Activated naive CD8-positive, alpha-beta T cell treated with anti-CD3 and anti-CD28 coated beads, Interleukin-2, amount 50 U/mL, for 24 hours (primary cell): ENCODE measurements around the gene DDX49.
"Not testable (repeated sequence)": the region's sequence is repeated elsewhere in the genome, so short reads cannot be mapped to it uniquely, and the experiment has no call there.

Source experiments
- ATAC-seq: fragments of 150-1000 bp; cut with Tn5 transposase; one replicate; pipeline ENCODE4 v1.10.0; 2021
- DNase-seq: peaks from one replicate; pipeline ENCODE4 v3.0.0; 2021
- H3K27ac Mint-ChIP-seq: one replicate; pipeline ENCODE4 v1.8.0; 2021; ENCODE audit warnings: mild to moderate bottlenecking, mixed read lengths
- H3K27me3 Mint-ChIP-seq: one replicate; pipeline ENCODE4 v1.8.0; 2021; ENCODE audit warnings: mixed read lengths
- H3K36me3 Mint-ChIP-seq: one replicate; pipeline ENCODE4 v1.8.0; 2021; ENCODE audit warnings: low read depth, mixed read lengths
- H3K4me1 Mint-ChIP-seq: one replicate; pipeline ENCODE4 v1.8.0; 2021; ENCODE audit warnings: mixed read lengths
- H3K4me3 Mint-ChIP-seq: one replicate; pipeline ENCODE4 v1.8.0; 2021; ENCODE audit warnings: mild to moderate bottlenecking, moderate library complexity, mixed read lengths
- H3K9me3 Mint-ChIP-seq: one replicate; pipeline ENCODE4 v1.8.0; 2021; ENCODE audit warnings: mixed read lengths

Gene DDX49

GRCh38 chr19:18917593-18917992 is 1.9 kb upstream of the DDX49 start:
- peaks cover 55% of the 10 kb centered on the region for H3K4me1 Mint-ChIP-seq

DNA sequence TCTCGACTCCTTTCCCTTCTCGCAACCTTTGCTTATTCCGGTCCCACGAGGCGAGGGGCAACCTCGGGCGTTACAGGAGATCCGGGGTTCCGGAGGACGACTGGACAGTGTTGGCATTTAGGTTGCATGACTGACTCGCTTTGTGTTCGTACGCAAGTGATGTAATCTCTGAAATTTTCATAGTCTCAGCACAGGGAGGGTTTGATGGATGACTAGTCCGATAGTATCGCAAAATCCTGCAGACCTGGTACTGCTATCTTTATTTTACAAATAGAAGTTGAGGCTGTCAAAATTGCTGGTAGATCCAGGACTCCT is 342 bp downstream of the DDX49 start:
- peaks cover 48% of the 10 kb centered on the region for H3K36me3 Mint-ChIP-seq
- H3K27me3 Mint-ChIP-seq = peaks cover 3% of the 10 kb centered on the region
- H3K27ac Mint-ChIP-seq = peak overlapping the region; percentile 94
- H3K9me3 Mint-ChIP-seq = no peaks in the 10 kb centered on the region
- peaks cover 50% of the 10 kb centered on the region for H3K4me1 Mint-ChIP-seq
- DNase-seq (no peak), ATAC-seq (no peak)
- H3K4me3 Mint-ChIP-seq = peak overlapping the region; percentile 94

More at GRCh38 chr19:18917593-18917992, 1.9 kb upstream of the DDX49 start:
- ATAC-seq, DNase-seq, H3K27me3 Mint-ChIP-seq, H3K9me3 Mint-ChIP-seq: not testable (repeated sequence)
- peak overlapping the region; percentile 94 for H3K4me3 Mint-ChIP-seq
- H3K36me3 Mint-ChIP-seq = peaks cover 40% of the 10 kb centered on the region
- peak overlapping the region; percentile 44 for H3K27ac Mint-ChIP-seq

DNA sequence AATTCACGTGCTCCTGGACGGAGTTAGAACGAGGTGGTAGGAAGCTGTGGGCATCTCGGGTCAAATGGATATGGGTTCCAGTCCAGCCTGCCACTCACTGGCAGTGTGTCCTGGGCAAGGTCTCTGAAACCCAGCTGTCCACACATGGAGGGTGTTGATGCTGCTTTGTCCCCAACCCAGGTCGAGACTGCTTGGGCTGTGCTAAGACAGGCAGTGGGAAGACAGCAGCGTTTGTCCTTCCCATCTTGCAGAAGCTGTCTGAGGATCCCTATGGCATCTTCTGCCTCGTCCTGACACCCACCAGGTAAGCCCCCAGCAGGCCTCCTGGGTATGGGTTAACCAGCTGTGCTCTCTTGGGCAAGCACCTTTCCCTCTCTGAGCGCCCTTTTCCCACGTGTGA is 885 bp downstream of the DDX49 start:
- ATAC-seq = no peak
- no peaks in the 10 kb centered on the region for H3K9me3 Mint-ChIP-seq
- peaks cover 45% of the 10 kb centered on the region for H3K36me3 Mint-ChIP-seq
- H3K4me1 Mint-ChIP-seq = peaks cover 46% of the 10 kb centered on the region
- H3K27me3 Mint-ChIP-seq = peaks cover 3% of the 10 kb centered on the region
- peak overlapping the region; percentile 94 for H3K27ac Mint-ChIP-seq
- H3K4me3 Mint-ChIP-seq = peak overlapping the region; percentile 94
- DNase-seq = no peak

DNA sequence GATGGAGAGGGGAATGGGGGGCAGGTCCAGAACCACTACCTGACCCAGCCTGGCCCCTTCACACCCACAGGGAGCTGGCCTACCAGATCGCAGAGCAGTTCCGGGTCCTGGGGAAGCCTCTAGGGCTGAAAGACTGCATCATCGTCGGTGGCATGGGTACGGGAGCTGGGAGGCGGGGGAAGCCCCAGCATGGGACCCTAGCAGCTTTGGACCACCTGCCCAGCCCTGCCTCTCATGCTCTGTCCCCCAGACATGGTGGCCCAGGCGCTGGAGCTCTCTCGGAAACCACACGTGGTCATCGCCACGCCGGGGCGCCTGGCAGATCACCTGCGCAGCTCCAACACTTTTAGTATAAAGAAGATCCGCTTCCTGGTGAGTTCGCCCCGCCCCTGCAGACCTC is 2.1 kb downstream of the DDX49 start:
- Mint-ChIP-seq H3K36me3 (peaks cover 49% of the 10 kb centered on the region), H3K4me3 (no peak overlapping the region), H3K27ac (no peak overlapping the region), H3K9me3 (no peaks in the 10 kb centered on the region), H3K4me1 (peaks cover 38% of the 10 kb centered on the region), H3K27me3 (peaks cover 3% of the 10 kb centered on the region)
- DNase-seq (no peak), ATAC-seq (no peak)

GRCh38 chr19:18922228-18922985 is 2.9 kb downstream of the DDX49 start:
- DNase-seq = no peak
- Mint-ChIP-seq H3K9me3 (no peaks in the 10 kb centered on the region), H3K27me3 (peaks cover 3% of the 10 kb centered on the region), H3K27ac (no peak overlapping the region), H3K4me3 (no peak overlapping the region), H3K36me3 (peaks cover 49% of the 10 kb centered on the region), H3K4me1 (peaks cover 34% of the 10 kb centered on the region)
- ATAC-seq = no peak

- H3K36me3 Mint-ChIP-seq = peaks cover 40% of the 10 kb centered on the region
- DNase-seq (no peak), ATAC-seq (no peak)
- H3K27me3 Mint-ChIP-seq = no peaks in the 10 kb centered on the region
- H3K4me1 Mint-ChIP-seq = peaks cover 15% of the 10 kb centered on the region
- no peaks in the 10 kb centered on the region for H3K9me3 Mint-ChIP-seq
- H3K4me3 Mint-ChIP-seq = no peak overlapping the region
- H3K27ac Mint-ChIP-seq = no peak overlapping the region
Measured at GRCh38 chr19:18924684-18925213, 5.2 kb downstream of the DDX49 start.

DNA sequence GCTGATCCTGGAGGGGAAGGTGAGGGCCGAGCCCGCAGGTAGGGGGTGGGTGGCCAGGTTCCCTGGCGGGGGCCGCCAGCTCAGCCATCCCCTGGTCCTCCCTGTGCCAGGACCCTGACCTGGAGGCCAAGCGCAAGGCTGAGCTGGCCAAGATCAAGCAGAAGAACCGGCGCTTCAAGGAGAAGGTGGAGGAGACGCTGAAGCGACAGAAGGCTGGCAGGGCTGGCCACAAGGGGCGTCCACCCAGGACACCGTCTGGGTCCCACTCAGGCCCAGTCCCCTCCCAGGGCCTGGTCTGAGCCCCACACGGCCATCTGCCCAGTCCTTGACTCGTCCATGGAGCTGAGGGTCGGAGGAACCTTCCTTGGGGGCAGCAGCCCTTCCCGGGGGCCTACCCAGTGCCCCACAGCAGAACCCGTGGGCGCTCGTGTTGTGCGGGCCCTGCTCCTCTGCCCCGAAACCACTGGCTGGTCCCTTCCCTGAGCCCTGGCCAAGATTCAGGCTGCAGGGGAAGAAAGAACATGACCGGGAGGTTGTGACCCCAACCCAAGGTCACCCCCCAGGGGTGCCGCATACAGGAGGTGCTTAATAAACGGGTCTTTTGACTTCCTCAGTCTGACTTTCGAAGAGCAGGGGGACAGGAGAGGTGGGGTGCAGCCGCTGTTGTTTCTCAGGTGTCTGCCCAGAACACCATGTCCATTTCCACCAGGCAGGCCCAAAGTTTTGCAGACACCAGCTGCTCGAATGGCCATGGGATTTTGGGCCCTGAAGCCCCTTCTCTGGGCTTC is 8.7 kb downstream of the DDX49 start:
- ATAC-seq (no peak), DNase-seq (no peak)
- Mint-ChIP-seq H3K9me3 (no peaks in the 10 kb centered on the region), H3K27me3 (peaks cover 2% of the 10 kb centered on the region), H3K4me3 (no peak overlapping the region), H3K36me3 (peaks cover 21% of the 10 kb centered on the region), H3K4me1 (peaks cover 3% of the 10 kb centered on the region), H3K27ac (no peak overlapping the region)

DNA sequence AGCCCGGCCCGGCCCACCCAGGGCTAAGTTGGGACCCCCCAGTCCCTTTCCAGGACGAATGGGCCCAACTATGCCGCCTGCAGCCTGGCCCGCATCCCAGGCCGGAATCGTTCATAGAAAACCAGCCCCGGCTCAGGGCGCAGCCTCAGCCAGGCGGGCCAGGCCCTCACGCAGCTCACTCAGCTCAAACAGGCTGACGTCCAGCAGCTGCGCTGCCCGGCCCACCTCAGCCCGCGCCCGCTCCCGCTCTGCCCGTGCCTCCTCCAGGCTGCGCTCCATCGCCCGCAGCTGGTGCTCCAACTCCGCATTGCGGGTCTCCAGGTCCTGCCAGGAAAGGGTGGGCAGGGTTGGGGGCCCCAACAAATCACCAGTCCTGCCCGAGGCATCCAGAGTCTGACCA is 9.8 kb downstream of the DDX49 start:
- Mint-ChIP-seq H3K36me3 (peaks cover 15% of the 10 kb centered on the region), H3K27me3 (peaks cover 13% of the 10 kb centered on the region), H3K9me3 (no peaks in the 10 kb centered on the region), H3K27ac (no peak overlapping the region), H3K4me3 (no peak overlapping the region), H3K4me1 (peaks cover 4% of the 10 kb centered on the region)
- DNase-seq (no peak), ATAC-seq (no peak)

DNA sequence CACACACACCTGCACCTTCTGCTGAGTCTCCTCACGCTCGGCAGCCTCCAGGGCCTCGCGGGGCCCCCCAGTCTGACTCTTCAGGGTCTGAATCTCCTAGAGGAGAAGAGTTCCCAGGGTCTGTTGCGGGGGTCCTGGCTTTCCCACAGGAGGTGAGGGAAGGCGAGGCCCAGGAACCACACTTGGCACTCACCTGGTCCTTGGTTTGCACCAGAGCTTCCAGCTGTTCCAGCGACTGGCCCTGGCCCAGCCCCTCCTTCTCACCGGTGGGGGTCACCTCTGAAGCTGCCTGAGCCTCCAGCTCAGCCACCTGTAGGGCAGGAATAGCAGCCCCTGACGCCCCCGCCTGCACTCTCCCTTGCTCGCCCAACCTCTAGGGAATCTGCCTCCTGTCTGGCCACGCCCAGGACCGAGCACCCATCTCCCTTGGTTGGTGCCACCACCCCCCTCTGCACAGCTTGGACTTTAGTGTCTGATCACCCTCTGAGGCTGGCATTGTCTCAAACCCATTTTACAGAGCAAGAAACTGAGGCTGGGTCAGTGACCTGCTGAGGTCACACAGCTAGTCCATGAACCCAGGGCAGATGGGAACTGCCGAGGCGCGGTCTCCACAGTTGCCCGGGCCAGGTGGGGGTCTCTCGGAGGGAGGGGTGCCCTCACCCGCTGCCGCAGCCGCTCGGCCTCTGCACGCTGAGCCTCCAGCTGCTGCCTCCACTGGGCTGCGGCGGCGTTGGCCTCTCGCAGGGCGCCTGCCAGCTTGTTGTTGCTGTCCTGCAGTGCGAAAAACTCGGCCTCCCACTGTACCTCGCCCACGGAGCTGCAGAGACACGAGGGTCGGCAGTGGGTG is 12.0 kb downstream of the DDX49 start:
- H3K27me3 Mint-ChIP-seq = peaks cover 13% of the 10 kb centered on the region
- no peaks in the 10 kb centered on the region for H3K9me3 Mint-ChIP-seq
- no peak overlapping the region for H3K4me3 Mint-ChIP-seq
- DNase-seq = no peak
- H3K27ac Mint-ChIP-seq = no peak overlapping the region
- peaks cover 3% of the 10 kb centered on the region for H3K36me3 Mint-ChIP-seq
- peaks cover 4% of the 10 kb centered on the region for H3K4me1 Mint-ChIP-seq
- ATAC-seq = no peak

DNA sequence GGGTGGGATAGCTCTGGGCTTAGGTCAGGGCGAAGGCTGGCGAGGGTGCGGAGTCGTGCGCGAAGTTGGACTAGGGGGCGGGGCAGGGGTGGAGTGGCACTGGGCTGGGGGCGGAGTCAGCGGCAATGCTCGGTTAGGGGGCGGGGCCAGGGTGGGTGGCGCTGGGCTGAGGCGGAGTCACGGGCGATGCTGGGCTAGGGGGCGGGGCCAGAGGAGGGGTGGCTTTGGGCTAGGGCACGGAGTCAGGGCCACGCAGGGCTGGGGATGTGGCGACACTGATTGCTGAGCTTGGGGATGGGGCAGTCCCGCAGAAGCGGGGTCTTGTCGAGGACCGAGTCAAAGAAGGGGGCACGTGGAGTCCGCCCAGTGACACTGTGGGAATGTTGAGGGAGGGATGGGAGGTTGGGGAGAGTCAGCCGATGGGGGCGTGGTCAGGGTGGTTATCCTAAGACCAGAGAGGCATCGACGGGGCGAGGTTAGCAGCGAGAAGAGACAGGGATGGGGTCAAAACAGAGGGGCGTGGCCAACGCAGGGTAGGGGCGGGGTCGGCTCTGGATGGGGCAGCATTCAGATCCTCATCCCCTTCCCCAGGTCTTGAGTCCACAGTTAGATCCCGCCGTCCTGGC is 12.8 kb downstream of the DDX49 start:
- DNase-seq (peak; percentile 89), ATAC-seq (peak; percentile 84)
- Mint-ChIP-seq H3K9me3 (no peaks in the 10 kb centered on the region), H3K4me1 (peaks cover 4% of the 10 kb centered on the region), H3K27me3 (peaks cover 13% of the 10 kb centered on the region), H3K27ac (no peak overlapping the region), H3K36me3 (peaks cover under 1% of the 10 kb centered on the region), H3K4me3 (peak overlapping the region; percentile 72)

DNA sequence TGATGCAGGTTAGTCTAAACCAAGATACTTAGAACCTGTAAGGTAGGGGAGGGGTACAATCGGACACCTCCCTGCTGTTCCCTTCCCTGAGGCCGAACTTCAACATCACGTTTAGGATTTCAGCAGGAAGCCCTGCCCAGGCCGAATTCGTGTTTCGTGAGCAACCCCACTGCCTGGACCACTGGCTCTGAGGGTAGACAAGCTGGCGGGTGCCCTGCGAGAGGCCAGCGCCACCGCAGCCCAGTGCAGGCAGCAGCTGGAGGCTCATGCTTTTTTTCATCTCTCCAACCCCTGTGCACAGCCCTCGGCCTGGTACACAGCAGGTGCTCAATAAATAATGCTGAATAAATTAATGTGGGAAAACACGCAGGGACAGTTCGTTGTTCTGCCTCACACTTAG is 13.8 kb downstream of the DDX49 start:
- no peak for ATAC-seq
- no peak for DNase-seq
- H3K4me1 Mint-ChIP-seq = peaks cover 4% of the 10 kb centered on the region
- no peak overlapping the region for H3K4me3 Mint-ChIP-seq
- no peaks in the 10 kb centered on the region for H3K9me3 Mint-ChIP-seq
- H3K27me3 Mint-ChIP-seq = peaks cover 15% of the 10 kb centered on the region
- H3K36me3 Mint-ChIP-seq = no peaks in the 10 kb centered on the region
- no peak overlapping the region for H3K27ac Mint-ChIP-seq

DNA sequence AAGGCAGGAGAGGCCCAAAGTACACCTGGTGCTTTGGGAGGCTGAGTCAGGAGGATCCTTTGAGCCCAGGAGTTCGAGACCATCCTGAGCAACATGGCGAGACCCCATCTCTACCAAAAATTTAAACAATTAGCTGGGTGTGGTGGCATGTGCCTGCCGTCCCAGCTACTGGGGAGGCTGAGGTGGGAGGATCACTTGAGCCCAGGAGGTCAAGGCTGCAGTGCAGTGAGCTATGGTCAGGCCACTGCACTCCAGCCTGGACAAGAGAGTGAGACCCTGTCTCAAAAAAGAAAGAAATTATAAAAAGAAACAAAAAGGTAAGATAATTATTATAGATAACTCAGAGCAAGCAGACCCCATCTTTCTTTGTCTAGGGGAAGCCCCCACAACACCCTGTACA is 19.6 kb downstream of the DDX49 start:
- Mint-ChIP-seq H3K4me3 (peak overlapping the region; percentile 52), H3K9me3 (no peaks in the 10 kb centered on the region), H3K36me3 (no peaks in the 10 kb centered on the region), H3K4me1 (peaks cover 5% of the 10 kb centered on the region), H3K27ac (no peak overlapping the region), H3K27me3 (peaks cover 35% of the 10 kb centered on the region)
- DNase-seq (no peak), ATAC-seq (no peak)

- H3K9me3 Mint-ChIP-seq = no peaks in the 10 kb centered on the region
- ATAC-seq = no peak
- peaks cover 5% of the 10 kb centered on the region for H3K4me1 Mint-ChIP-seq
- H3K4me3 Mint-ChIP-seq = peak overlapping the region; percentile 70
- DNase-seq = peak; percentile 37
- H3K27ac Mint-ChIP-seq = no peak overlapping the region
- H3K27me3 Mint-ChIP-seq = peaks cover 33% of the 10 kb centered on the region
- no peaks in the 10 kb centered on the region for H3K36me3 Mint-ChIP-seq
Measured at GRCh38 chr19:18939922-18940768, 20.6 kb downstream of the DDX49 start.
